Liver (tissue), 9 donors: Measurements from ENCODE around the gene C5. TPM values are rescaled to one million over a fixed set of nuclear protein-coding genes. Genes with fewer than 3 reads are reported as not detected.

Experiments
- DNase-seq: peaks from one replicate; pipeline ENCODE4 v3.0.0-alpha.2; 2017; ENCODE audit warnings: low spot score
- H3K27ac ChIP-seq, 2 donors: one replicate each; pipeline ENCODE4 v1.7.0; 2013; ENCODE audit warnings: inconsistent platforms in 2 of 2, low read length in 2 of 2, control low read depth in 1 of 2, low read depth in 1 of 2, mild to moderate bottlenecking in 1 of 2
- H3K27me3 ChIP-seq, 4 donors: one replicate each; pipeline versions ENCODE4 v1.6.1 to v1.7.0; 2013; ENCODE audit warnings: low read length in 3 of 4, inconsistent platforms in 1 of 4, mild to moderate bottlenecking in 1 of 4, moderate library complexity in 1 of 4; ENCODE audit not compliant: control insufficient read depth in 4 of 4, insufficient read depth in 4 of 4
- H3K36me3 ChIP-seq, 4 donors: one replicate each; pipeline versions ENCODE4 v1.6.1 to v1.7.0; 2013; ENCODE audit warnings: low read length in 3 of 4, mild to moderate bottlenecking in 3 of 4, low read depth in 1 of 4, moderate library complexity in 1 of 4; ENCODE audit not compliant: control insufficient read depth in 4 of 4, insufficient read depth in 3 of 4
- H3K4me1 ChIP-seq, 4 donors: one replicate each; pipeline versions ENCODE4 v1.6.1 to v1.7.0; 2013; ENCODE audit warnings: low read length in 3 of 4, mild to moderate bottlenecking in 3 of 4, moderate library complexity in 1 of 4; ENCODE audit not compliant: control insufficient read depth in 4 of 4, insufficient read depth in 4 of 4
- H3K4me3 ChIP-seq, 3 donors: one replicate each; pipeline versions ENCODE4 v1.6.1 to v1.7.0; 2013; ENCODE audit warnings: low read length in 3 of 3, control low read depth in 1 of 3, low read depth in 1 of 3, mild to moderate bottlenecking in 1 of 3
- H3K9ac ChIP-seq, 2 donors: one replicate each; pipeline ENCODE4 v1.7.0; 2013; ENCODE audit warnings: low read length in 2 of 2, mild to moderate bottlenecking in 2 of 2, moderate library complexity in 2 of 2, control low read depth in 1 of 2, low read depth in 1 of 2
- H3K9me3 ChIP-seq, 4 donors: one replicate each; pipeline versions ENCODE4 v1.6.1 to v1.7.0; 2013; ENCODE audit warnings: low read length in 3 of 4; ENCODE audit not compliant: control insufficient read depth in 4 of 4
- EGR1 ChIP-seq, 2 donors: IDR thresholded peaks; 2 replicates each; pipeline ENCODE4 v1.6.1; 2016 to 2018; ENCODE audit warnings: antibody characterized with exemption in 2 of 2, low read depth in 2 of 2
- FOXA1 ChIP-seq: IDR thresholded peaks from 2 replicates; pipeline ENCODE4 v1.6.1; 2016; ENCODE audit warnings: antibody characterized with exemption
- FOXA2 ChIP-seq: IDR thresholded peaks from 2 replicates; pipeline ENCODE4 v1.6.1; 2016; ENCODE audit warnings: antibody characterized with exemption
- GABPA ChIP-seq, 2 donors: IDR thresholded peaks in 1 of 2; conservative IDR thresholded peaks in 1 of 2; 2 replicates each; pipeline ENCODE4 v1.6.1; 2016; ENCODE audit warnings: antibody characterized with exemption in 2 of 2, mild to moderate bottlenecking in 1 of 2, moderate library complexity in 1 of 2
- HNF4A ChIP-seq, 2 donors: conservative IDR thresholded peaks; 2 replicates each; pipeline ENCODE4 v1.6.1; 2016; ENCODE audit warnings: antibody characterized with exemption in 2 of 2, mild to moderate bottlenecking in 2 of 2
- HNF4G ChIP-seq: IDR thresholded peaks from 2 replicates; pipeline ENCODE4 v1.6.1; 2016; ENCODE audit warnings: antibody characterized with exemption
- JUND ChIP-seq, 2 donors: IDR thresholded peaks; 2 replicates each; pipeline ENCODE4 v1.6.1; 2016; ENCODE audit warnings: antibody characterized with exemption in 2 of 2
- NR2F2 ChIP-seq: IDR thresholded peaks from 2 replicates; pipeline ENCODE4 v1.6.1; 2016; ENCODE audit warnings: antibody characterized with exemption
- RAD21 ChIP-seq, 2 donors: IDR thresholded peaks; 2 replicates each; pipeline ENCODE4 v1.6.1; 2016; ENCODE audit warnings: antibody characterized with exemption in 2 of 2, mild to moderate bottlenecking in 2 of 2
- RXRA ChIP-seq, 2 donors: IDR thresholded peaks; 2 replicates each; pipeline ENCODE4 v1.6.1; 2017 to 2018; ENCODE audit warnings: antibody characterized with exemption in 2 of 2, mild to moderate bottlenecking in 1 of 2
- SP1 ChIP-seq: IDR thresholded peaks from 2 replicates; pipeline ENCODE4 v1.6.1; 2018; ENCODE audit warnings: antibody characterized with exemption, mild to moderate bottlenecking
- TAF1 ChIP-seq: conservative IDR thresholded peaks from 2 replicates; pipeline ENCODE4 v1.6.1; 2016; ENCODE audit warnings: antibody characterized with exemption, mild to moderate bottlenecking
- YY1 ChIP-seq: IDR thresholded peaks from 2 replicates; pipeline ENCODE4 v1.6.1; 2016; ENCODE audit warnings: antibody characterized with exemption, mild to moderate bottlenecking
- WGBS: extraction: QIAGEN DNeasy Blood & Tissue Kit; methylation state at CpG from one replicate; pipeline ENCODE4 v1.1.7; 2013; 5-methylcytosine and 5-hydroxymethylcytosine counted together
- polyA plus RNA-seq, 2 donors: library from polyadenylated mRNA; stranded (reverse) in 1 of 2; unstranded in 1 of 2; fragments of 200-250 nt in 1 of 2; fragments of >200 nt in 1 of 2; fragmentation: Nextera tagmentation in 1 of 2; extraction: Ambion mirVana in 1 of 2; gene quantifications; one replicate each; pipeline versions ENCODE4 v1.2.1 to v1.2.3, GENCODE V29; 2013 to 2015
- total RNA-seq, 2 donors: library from RNA; depleted of rRNA; stranded (reverse); fragments of >200 nt; gene quantifications; one replicate each; pipeline ENCODE4 v1.2.3, GENCODE V29; 2014
- TF ChIP-seq, protein P1 (sequence below): IDR thresholded peaks from 2 replicates; pipeline ENCODE4 v1.6.1; 2016; ENCODE audit warnings: antibody characterized with exemption, mild to moderate bottlenecking
- TF ChIP-seq, protein P2 (sequence below): IDR thresholded peaks from 2 replicates; pipeline ENCODE4 v1.6.1; 2016; ENCODE audit warnings: antibody characterized with exemption
- TF ChIP-seq, protein P3 (sequence below): fragments of 150-350 bp; IDR thresholded peaks from 2 replicates; pipeline ENCODE4 v1.5.1; 2017; ENCODE audit warnings: improper control_type of control experiment, low read depth, low read length; ENCODE audit not compliant: missing input control
- TF ChIP-seq, protein P4 (sequence below): IDR thresholded peaks from 2 replicates; pipeline ENCODE4 v1.6.1; 2016; ENCODE audit warnings: antibody characterized with exemption
- TF ChIP-seq, protein P5 (sequence below): IDR thresholded peaks from 2 replicates; pipeline ENCODE4 v1.6.1; 2016; ENCODE audit warnings: antibody characterized with exemption
- donor health status: healthy.
- donor health status: healthy.
- donor health status: healthy.
- donor health status: healthy.
- donor health status: healthy.

C5 gene
- total and polyA plus RNA-seq, 4 donors, result 127 to 485 (median 361) TPM

GRCh38 chr9:120949290-120949689 is 100.8 kb downstream of the C5 start:
- H3K4me1 ChIP-seq, result peaks cover 0 to 5% (median 2%) of the 10 kb centered on the region in 4 donors
- no peak for DNase-seq
- TF ChIP-seq GABPA (IDR thresholded peaks at IDR 0.05 in 1 of 2, conservative IDR thresholded peaks at IDR 0.05 in 1 of 2) (no peak), HNF4A (conservative IDR thresholded peaks at IDR 0.05) (no peak), RXRA (IDR thresholded peaks at IDR 0.05) (no peak), TAF1 (no peak), FOXA2 (no peak), EGR1 (IDR thresholded peaks at IDR 0.05; ENCODE audit: low read depth in 2 of 2) (no peak), RAD21 (IDR thresholded peaks at IDR 0.05) (no peak), NR2F2 (no peak), JUND (IDR thresholded peaks at IDR 0.05) (no peak), FOXA1 (no peak), SP1 (no peak), HNF4G (no peak), YY1 (no peak)
- TF ChIP-seq, protein P1, sequence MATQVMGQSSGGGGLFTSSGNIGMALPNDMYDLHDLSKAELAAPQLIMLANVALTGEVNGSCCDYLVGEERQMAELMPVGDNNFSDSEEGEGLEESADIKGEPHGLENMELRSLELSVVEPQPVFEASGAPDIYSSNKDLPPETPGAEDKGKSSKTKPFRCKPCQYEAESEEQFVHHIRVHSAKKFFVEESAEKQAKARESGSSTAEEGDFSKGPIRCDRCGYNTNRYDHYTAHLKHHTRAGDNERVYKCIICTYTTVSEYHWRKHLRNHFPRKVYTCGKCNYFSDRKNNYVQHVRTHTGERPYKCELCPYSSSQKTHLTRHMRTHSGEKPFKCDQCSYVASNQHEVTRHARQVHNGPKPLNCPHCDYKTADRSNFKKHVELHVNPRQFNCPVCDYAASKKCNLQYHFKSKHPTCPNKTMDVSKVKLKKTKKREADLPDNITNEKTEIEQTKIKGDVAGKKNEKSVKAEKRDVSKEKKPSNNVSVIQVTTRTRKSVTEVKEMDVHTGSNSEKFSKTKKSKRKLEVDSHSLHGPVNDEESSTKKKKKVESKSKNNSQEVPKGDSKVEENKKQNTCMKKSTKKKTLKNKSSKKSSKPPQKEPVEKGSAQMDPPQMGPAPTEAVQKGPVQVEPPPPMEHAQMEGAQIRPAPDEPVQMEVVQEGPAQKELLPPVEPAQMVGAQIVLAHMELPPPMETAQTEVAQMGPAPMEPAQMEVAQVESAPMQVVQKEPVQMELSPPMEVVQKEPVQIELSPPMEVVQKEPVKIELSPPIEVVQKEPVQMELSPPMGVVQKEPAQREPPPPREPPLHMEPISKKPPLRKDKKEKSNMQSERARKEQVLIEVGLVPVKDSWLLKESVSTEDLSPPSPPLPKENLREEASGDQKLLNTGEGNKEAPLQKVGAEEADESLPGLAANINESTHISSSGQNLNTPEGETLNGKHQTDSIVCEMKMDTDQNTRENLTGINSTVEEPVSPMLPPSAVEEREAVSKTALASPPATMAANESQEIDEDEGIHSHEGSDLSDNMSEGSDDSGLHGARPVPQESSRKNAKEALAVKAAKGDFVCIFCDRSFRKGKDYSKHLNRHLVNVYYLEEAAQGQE, result no peak
- TF ChIP-seq, protein P2, sequence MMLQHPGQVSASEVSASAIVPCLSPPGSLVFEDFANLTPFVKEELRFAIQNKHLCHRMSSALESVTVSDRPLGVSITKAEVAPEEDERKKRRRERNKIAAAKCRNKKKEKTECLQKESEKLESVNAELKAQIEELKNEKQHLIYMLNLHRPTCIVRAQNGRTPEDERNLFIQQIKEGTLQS, result no peak
- TF ChIP-seq, protein P3, sequence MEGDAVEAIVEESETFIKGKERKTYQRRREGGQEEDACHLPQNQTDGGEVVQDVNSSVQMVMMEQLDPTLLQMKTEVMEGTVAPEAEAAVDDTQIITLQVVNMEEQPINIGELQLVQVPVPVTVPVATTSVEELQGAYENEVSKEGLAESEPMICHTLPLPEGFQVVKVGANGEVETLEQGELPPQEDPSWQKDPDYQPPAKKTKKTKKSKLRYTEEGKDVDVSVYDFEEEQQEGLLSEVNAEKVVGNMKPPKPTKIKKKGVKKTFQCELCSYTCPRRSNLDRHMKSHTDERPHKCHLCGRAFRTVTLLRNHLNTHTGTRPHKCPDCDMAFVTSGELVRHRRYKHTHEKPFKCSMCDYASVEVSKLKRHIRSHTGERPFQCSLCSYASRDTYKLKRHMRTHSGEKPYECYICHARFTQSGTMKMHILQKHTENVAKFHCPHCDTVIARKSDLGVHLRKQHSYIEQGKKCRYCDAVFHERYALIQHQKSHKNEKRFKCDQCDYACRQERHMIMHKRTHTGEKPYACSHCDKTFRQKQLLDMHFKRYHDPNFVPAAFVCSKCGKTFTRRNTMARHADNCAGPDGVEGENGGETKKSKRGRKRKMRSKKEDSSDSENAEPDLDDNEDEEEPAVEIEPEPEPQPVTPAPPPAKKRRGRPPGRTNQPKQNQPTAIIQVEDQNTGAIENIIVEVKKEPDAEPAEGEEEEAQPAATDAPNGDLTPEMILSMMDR, result no peak
- TF ChIP-seq, protein P4, sequence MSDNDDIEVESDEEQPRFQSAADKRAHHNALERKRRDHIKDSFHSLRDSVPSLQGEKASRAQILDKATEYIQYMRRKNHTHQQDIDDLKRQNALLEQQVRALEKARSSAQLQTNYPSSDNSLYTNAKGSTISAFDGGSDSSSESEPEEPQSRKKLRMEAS, result no peak
- TF ChIP-seq, protein P5, sequence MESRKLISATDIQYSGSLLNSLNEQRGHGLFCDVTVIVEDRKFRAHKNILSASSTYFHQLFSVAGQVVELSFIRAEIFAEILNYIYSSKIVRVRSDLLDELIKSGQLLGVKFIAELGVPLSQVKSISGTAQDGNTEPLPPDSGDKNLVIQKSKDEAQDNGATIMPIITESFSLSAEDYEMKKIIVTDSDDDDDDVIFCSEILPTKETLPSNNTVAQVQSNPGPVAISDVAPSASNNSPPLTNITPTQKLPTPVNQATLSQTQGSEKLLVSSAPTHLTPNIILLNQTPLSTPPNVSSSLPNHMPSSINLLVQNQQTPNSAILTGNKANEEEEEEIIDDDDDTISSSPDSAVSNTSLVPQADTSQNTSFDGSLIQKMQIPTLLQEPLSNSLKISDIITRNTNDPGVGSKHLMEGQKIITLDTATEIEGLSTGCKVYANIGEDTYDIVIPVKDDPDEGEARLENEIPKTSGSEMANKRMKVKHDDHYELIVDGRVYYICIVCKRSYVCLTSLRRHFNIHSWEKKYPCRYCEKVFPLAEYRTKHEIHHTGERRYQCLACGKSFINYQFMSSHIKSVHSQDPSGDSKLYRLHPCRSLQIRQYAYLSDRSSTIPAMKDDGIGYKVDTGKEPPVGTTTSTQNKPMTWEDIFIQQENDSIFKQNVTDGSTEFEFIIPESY, result no peak
- no peaks in the 10 kb centered on the region for H3K27me3 ChIP-seq
- H3K9me3 ChIP-seq, result no peaks in the 10 kb centered on the region
- 90% methylated on average over 2 of the region's 2 CpGs for WGBS
- H3K36me3 ChIP-seq, result peaks cover 4 to 33% (median 31%) of the 10 kb centered on the region in 4 donors
- no peak overlapping the region for H3K9ac ChIP-seq
- no peak overlapping the region for H3K4me3 ChIP-seq
- H3K27ac ChIP-seq, result no peak overlapping the region
